GM12878 (cell line): Measurements from ENCODE around the gene MLEC. TPM values are rescaled to one million over a fixed set of nuclear protein-coding genes. Genes with fewer than 3 reads are reported as not detected.

Experiments
- ATAC-seq: fragments of 200-7000 bp; cut with Tn5 transposase; 3 replicates; pipeline ENCODE4 v1.9.1; 2020; ENCODE audit warnings: mild to moderate bottlenecking, moderate library complexity
- BruUV-seq: library from RNA; stranded (reverse); fragments of 400-500 nt; replicated peaks from 2 replicates; lab custom pipeline; 2021; lab: Mats Ljungman, UMichigan
- CTCF ChIA-PET: fragments of 300-600 bp; sonication (Branson Sonifier 250); formaldehyde crosslinking; extraction: SDS; loops from one replicate; lab custom pipeline; 2021; ENCODE audit warnings: inconsistent platforms; lab: Yijun Ruan, JAX
- POLR2A ChIA-PET: fragments of 350-600 bp; formaldehyde crosslinking; extraction: SDS; loops from one replicate; lab custom pipeline; 2021; ENCODE audit warnings: inconsistent platforms; lab: Charles Lee
- RAD21 ChIA-PET: fragments of 300-600 bp; sonication (Branson Sonifier 250); formaldehyde crosslinking; loops from one replicate; lab custom pipeline; 2023; ENCODE audit warnings: antibody characterized with exemption; ENCODE audit not compliant: unreplicated experiment; lab: Charles Lee
- SMC1A ChIA-PET: fragments of 300-600 bp; sonication (Branson Sonifier 250); formaldehyde crosslinking; loops from one replicate; lab custom pipeline; 2023; ENCODE audit not compliant: unreplicated experiment, uncharacterized antibody; lab: Charles Lee
- DNase-seq: peaks from one replicate; pipeline ENCODE4 v3.0.0-alpha.2; 2011; ENCODE audit warnings: low read depth, low spot score
- FAIRE-seq: peaks from 3 replicates; lab custom pipeline; 2011; peaks lifted over from hg19 to GRCh38; lab: Jason Lieb, UNC
- H2AFZ ChIP-seq: 2 replicates; pipeline ENCODE4 v1.6.0; 2011; ENCODE audit warnings: low read depth, low read length, control low read depth; ENCODE audit not compliant: control insufficient read depth
- H3K27ac ChIP-seq: 2 replicates; pipeline ENCODE4 v1.5.1; 2011; ENCODE audit warnings: control low read depth; ENCODE audit not compliant: control insufficient read depth, insufficient read depth
- H3K27me3 ChIP-seq, 2 experiments: replicated peaks in 1 of 2; 2 replicates each; pipeline versions ENCODE4 v1.6.0 to v1.6.1; 2011; ENCODE audit warnings: low read length in 1 of 2; ENCODE audit not compliant: control insufficient read depth in 2 of 2, insufficient read depth in 2 of 2
- H3K36me3 ChIP-seq, 2 experiments: 2 replicates each; pipeline ENCODE4 v1.5.1; 2011; ENCODE audit warnings: low read length in 1 of 2; ENCODE audit not compliant: control insufficient read depth in 2 of 2, insufficient read depth in 2 of 2
- H3K4me1 ChIP-seq: 2 replicates; pipeline ENCODE4 v1.6.1; 2011; ENCODE audit warnings: mild to moderate bottlenecking, low read length, moderate library complexity, mixed read lengths; ENCODE audit not compliant: control insufficient read depth, insufficient read depth
- H3K4me2 ChIP-seq: 2 replicates; pipeline ENCODE4 v1.6.0; 2011; ENCODE audit warnings: control low read depth; ENCODE audit not compliant: control insufficient read depth, insufficient read depth
- H3K4me3 ChIP-seq: fragments of 200-600 bp; sonication (generic); 2 replicates; pipeline ENCODE4 v1.5.1; 2016
- H3K79me2 ChIP-seq: 2 replicates; pipeline ENCODE4 v1.6.0; 2011; ENCODE audit warnings: low read length; ENCODE audit not compliant: control insufficient read depth, insufficient read depth
- H3K9ac ChIP-seq: 2 replicates; pipeline ENCODE4 v1.8.0; 2011; ENCODE audit warnings: low read length, control low read depth, mixed read lengths; ENCODE audit not compliant: control insufficient read depth, insufficient read depth
- H3K9me3 ChIP-seq: replicated peaks from 3 replicates; pipeline ENCODE4 v1.5.1; 2011; ENCODE audit warnings: mild to moderate bottlenecking, low read length; ENCODE audit not compliant: control insufficient read depth, insufficient read depth
- H4K20me1 ChIP-seq: 2 replicates; pipeline ENCODE4 v1.6.0; 2011; ENCODE audit not compliant: control insufficient read depth, insufficient read depth
- DPF2 ChIP-seq: fragments of 450-650 bp; IDR thresholded peaks from 2 replicates; pipeline ENCODE4 v1.6.1; 2017; ENCODE audit warnings: mild to moderate bottlenecking
- E2F4 ChIP-seq: IDR thresholded peaks from 2 replicates; pipeline ENCODE4 v1.6.1; 2012; ENCODE audit warnings: low read depth, low read length, improper control_type of control experiment
- HCFC1 ChIP-seq: fragments of 150-350 bp; IDR thresholded peaks from 2 replicates; pipeline ENCODE4 v1.6.1; 2014; ENCODE audit warnings: low read length
- IKZF2 ChIP-seq, 2 experiments: fragments of 450-650 bp; IDR thresholded peaks; 2 replicates each; pipeline ENCODE4 v1.6.1; 2017; ENCODE audit warnings: mild to moderate bottlenecking in 2 of 2, moderate library complexity in 2 of 2
- PAX8 ChIP-seq: fragments of 450-650 bp; IDR thresholded peaks from 2 replicates; pipeline ENCODE4 v1.6.1; 2017; ENCODE audit warnings: mild to moderate bottlenecking, moderate library complexity
- POLR2AphosphoS2 ChIP-seq: IDR thresholded peaks from 2 replicates; pipeline ENCODE4 v1.6.1; 2011; ENCODE audit warnings: low read depth, mild to moderate bottlenecking, low read length, improper control_type of control experiment, moderate library complexity
- POLR2AphosphoS5 ChIP-seq: IDR thresholded peaks from 2 replicates; pipeline ENCODE4 v1.6.1; 2011; ENCODE audit warnings: mild to moderate bottlenecking, low read length, inconsistent platforms
- RAD51 ChIP-seq: fragments of 450-650 bp; IDR thresholded peaks from 2 replicates; pipeline ENCODE4 v1.6.1; 2016; ENCODE audit warnings: moderate library complexity, mild to moderate bottlenecking, inconsistent platforms
- RFX5 ChIP-seq: IDR thresholded peaks from 2 replicates; pipeline ENCODE4 v1.6.1; 2011; ENCODE audit warnings: low read depth, low read length, improper control_type of control experiment
- RUNX3 ChIP-seq: IDR thresholded peaks from 2 replicates; pipeline ENCODE4 v1.6.1; 2012; ENCODE audit warnings: low read length, inconsistent platforms
- SIX5 ChIP-seq: IDR thresholded peaks from 2 replicates; pipeline ENCODE4 v1.6.1; 2011; ENCODE audit warnings: mild to moderate bottlenecking, low read depth, low read length, moderate library complexity; ENCODE audit not compliant: severe bottlenecking
- TARDBP ChIP-seq: IDR thresholded peaks from 2 replicates; pipeline ENCODE4 v1.6.1; 2016; ENCODE audit warnings: borderline replicate concordance
- ZNF217 ChIP-seq: fragments of 450-650 bp; IDR thresholded peaks from 2 replicates; pipeline ENCODE4 v1.6.1; 2017; ENCODE audit warnings: antibody characterized with exemption, mild to moderate bottlenecking
- ZNF592 ChIP-seq: fragments of 450-650 bp; IDR thresholded peaks from 2 replicates; pipeline ENCODE4 v1.6.1; 2017; ENCODE audit warnings: mild to moderate bottlenecking, moderate library complexity
- WGBS: methylation state at CpG from one replicate; pipeline ENCODE4 v1.1.6; 2016; ENCODE audit warnings: low lambda C conversion rate; ENCODE audit not compliant: insufficient replicate concordance, insufficient coverage; ENCODE audit errors: missing lambda C conversion rate; 5-methylcytosine and 5-hydroxymethylcytosine counted together
- in situ Hi-C: fragments of 300-500 bp; cut with MboI; formaldehyde crosslinking; loops from 9 replicates; pipeline ENCODE4 v1.14.3; 2018; ENCODE audit warnings: mixed read lengths
- intact Hi-C: fragments of 100-400 bp; cut with micrococcal nuclease; formaldehyde crosslinking; loops from one replicate; pipeline ENCODE4 v1.14.2; 2022; ENCODE audit not compliant: unreplicated experiment
- polyA plus RNA-seq, 11 experiments: library from polyadenylated mRNA; depleted of rRNA in 4 of 11; unstranded in 6 of 11; stranded (reverse) in 5 of 11; fragments of >200 nt; fragmentation: Nextera tagmentation in 4 of 11; fragmentation: Illumina TruSeq in 1 of 11; extraction: Ambion mirVana in 4 of 11; extraction: Trizol in 1 of 11; gene quantifications; 1 replicate in 1 of 11; 2 replicates in 10 of 11; pipeline versions ENCODE4 v1.2.1 to v1.2.3, GENCODE V29; 2011 to 2016; ENCODE audit warnings: inconsistent platforms in 2 of 11, missing spikeins in 2 of 11, low read depth in 1 of 11
- total RNA-seq, 4 experiments: library from RNA; depleted of rRNA in 3 of 4; stranded (reverse); fragments of >200 nt in 3 of 4; fragmentation: Illumina TruSeq in 1 of 4; extraction: Trizol in 1 of 4; gene quantifications; 2 replicates each; pipeline versions ENCODE4 v1.2.1 to v1.2.3, GENCODE V29; 2013 to 2021

Gene MLEC
- total and polyA plus RNA-seq, 10 of the 15 experiments (the other 5 are each of a cell fraction or from before 2014, with no cell fraction given) = 26.7 to 172 (median 103) TPM

- DNase-seq (no peak), FAIRE-seq (no peak), ATAC-seq (no peak)
- Histone ChIP-seq H3K4me2 (no peak overlapping the region), H3K79me2 (no peaks in the 10 kb centered on the region), H3K27me3 (no peaks in the 10 kb centered on the region), H3K4me3 (no peak overlapping the region), H3K9ac (no peak overlapping the region), H2AFZ (no peak overlapping the region), H4K20me1 (no peaks in the 10 kb centered on the region), H3K4me1 (no peaks in the 10 kb centered on the region), H3K36me3 (no peaks in the 10 kb centered on the region), H3K27ac (no peak overlapping the region), H3K9me3 (no peaks in the 10 kb centered on the region)
- no TSS peak for BruUV-seq
- intact Hi-C loops = no loop called here
- ChIA-PET POLR2A (no interaction called here), CTCF (no interaction called here), SMC1A (no interaction called here), RAD21 (no interaction called here)
- no peak for TF ChIP-seq RFX5
- no peak for TF ChIP-seq POLR2AphosphoS2
- no peak for TF ChIP-seq ZNF217
- no peak for TF ChIP-seq TARDBP
- TF ChIP-seq E2F4 = no peak
- TF ChIP-seq ZNF592 = no peak
- no peak for TF ChIP-seq DPF2
- no peak for TF ChIP-seq RAD51
- no peak for TF ChIP-seq POLR2AphosphoS5
- no peak for TF ChIP-seq IKZF2 (IDR thresholded peaks at IDR 0.05)
- TF ChIP-seq RUNX3 = no peak
- no peak for TF ChIP-seq PAX8
- TF ChIP-seq SIX5 = no peak
- TF ChIP-seq HCFC1 = no peak
- in situ Hi-C loops = no loop called here
- WGBS = 62% methylated on average over 15 of the region's 16 CpGs
Observed at GRCh38 chr12:120739821-120740613, 53.1 kb downstream of the MLEC start.
